Measurements from ENCODE around the gene MAL.

DNA sequence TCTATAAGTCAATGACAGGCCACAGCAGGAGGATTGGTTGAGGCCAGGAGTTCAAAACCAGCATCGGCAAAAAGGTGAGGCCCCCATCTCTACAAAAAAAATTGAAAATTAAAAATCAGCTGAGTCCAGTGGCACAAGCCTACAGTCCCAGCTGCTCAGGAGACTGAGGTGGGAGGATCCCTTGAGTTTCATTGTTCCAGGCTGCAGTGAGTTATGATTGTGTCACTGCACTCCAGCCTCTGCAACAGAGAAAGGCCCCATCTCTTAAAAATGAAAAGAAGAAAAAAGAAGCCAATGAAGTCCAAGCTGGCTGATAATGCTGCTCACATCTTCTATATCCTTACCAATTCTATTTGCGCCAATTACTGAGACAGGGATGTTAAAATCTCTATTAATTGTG lies 57.0 kb downstream of the MAL start:
- no peak for TF ChIP-seq CTCF (IDR thresholded peaks at IDR 0.05)
- TF ChIP-seq POLR2A (IDR thresholded peaks at IDR 0.05) = no peak

All from prostate gland (tissue), 2 donors.